HCT116 (cell line): Measurements from ENCODE around the gene ATAD5. TPM values are rescaled to one million over a fixed set of nuclear protein-coding genes. Genes with fewer than 3 reads are reported as not detected.

Source experiments
- ATAC-seq: fragments of 200-7000 bp; cut with Tn5 transposase; 2 replicates; pipeline ENCODE4 v1.9.1; 2020; ENCODE audit warnings: mild to moderate bottlenecking, moderate library complexity
- BruUV-seq: library from RNA; stranded (reverse); fragments of 400-500 nt; replicated peaks from 2 replicates; lab custom pipeline; 2021; lab: Mats Ljungman, UMichigan
- CTCF ChIA-PET: fragments of 300-600 bp; sonication (Branson Sonifier 250); formaldehyde crosslinking; loops from one replicate; lab custom pipeline; 2021; ENCODE audit warnings: antibody characterized with exemption; lab: Charles Lee
- POLR2A ChIA-PET: fragments of 300-600, 350-600 bp; sonication (Branson Sonifier 250); formaldehyde crosslinking; loops from one replicate; lab custom pipeline; 2021; ENCODE audit warnings: antibody characterized with exemption; lab: Charles Lee
- RAD21 ChIA-PET, 2 experiments: fragments of 300-600 bp; sonication (Branson Sonifier 250); formaldehyde crosslinking; loops; one replicate each; lab custom pipeline; 2023; ENCODE audit warnings: low total read pairs in 2 of 2; ENCODE audit not compliant: uncharacterized antibody in 2 of 2, unreplicated experiment in 2 of 2, low non-redundant PET in 1 of 2; lab: Charles Lee
- DNase-seq: peaks from one replicate; pipeline ENCODE4 v3.0.0-alpha.2; 2010; ENCODE audit warnings: low read depth, low spot score
- H2AFZ ChIP-seq: fragments of 200-600 bp; shearing (Covaris generic), sonication (generic); 2 replicates; pipeline ENCODE4 v1.6.1; 2017; ENCODE audit warnings: low read depth, mixed run types, mixed read lengths, antibody characterized with exemption, low read length; ENCODE audit not compliant: poor library complexity, severe bottlenecking
- H3K27ac ChIP-seq: 2 replicates; pipeline ENCODE4 v1.5.1; 2012; ENCODE audit warnings: low read depth, low read length
- H3K27me3 ChIP-seq: fragments of 200-600 bp; sonication (generic); 2 replicates; pipeline ENCODE4 v1.6.1; 2016; ENCODE audit warnings: mixed run types, low read length, mixed read lengths; ENCODE audit not compliant: insufficient read depth
- H3K36me3 ChIP-seq, 2 experiments: fragments of 200-500 bp in 1 of 2; fragments of 200-600 bp in 1 of 2; sonication (Bioruptor generic) in 1 of 2; sonication (generic) in 1 of 2; 2 replicates each; pipeline versions ENCODE4 v1.5.1 to v1.6.1; 2014 to 2016; ENCODE audit warnings: low read length in 2 of 2, inconsistent platforms in 1 of 2, mixed read lengths in 1 of 2, mixed run types in 1 of 2; ENCODE audit not compliant: insufficient read depth in 2 of 2, control insufficient read depth in 1 of 2
- H3K4me1 ChIP-seq, 2 experiments: fragments of 200-600 bp in 1 of 2; sonication (generic) in 1 of 2; 2 replicates each; pipeline versions ENCODE4 v1.5.1 to v1.6.1; 2012 to 2017; ENCODE audit warnings: low read length in 2 of 2, inconsistent platforms in 1 of 2, mild to moderate bottlenecking in 1 of 2, mixed read lengths in 1 of 2, mixed run types in 1 of 2, moderate library complexity in 1 of 2; ENCODE audit not compliant: insufficient read depth in 2 of 2, control insufficient read depth in 1 of 2
- H3K4me2 ChIP-seq: fragments of 200-600 bp; sonication (generic); 2 replicates; pipeline ENCODE4 v1.6.1; 2017; ENCODE audit warnings: mixed run types, low read length, mixed read lengths
- H3K4me3 ChIP-seq, 2 experiments: fragments of 200-600 bp in 1 of 2; sonication (generic) in 1 of 2; replicated peaks in 1 of 2; 2 replicates each; pipeline ENCODE4 v1.5.1; 2011 to 2016; ENCODE audit warnings: low read length in 2 of 2, control low read depth in 1 of 2, low read depth in 1 of 2, mild to moderate bottlenecking in 1 of 2, mixed read lengths in 1 of 2, mixed run types in 1 of 2
- H3K79me2 ChIP-seq: fragments of 200-600 bp; sonication (generic); 2 replicates; pipeline ENCODE4 v1.6.1; 2017; ENCODE audit warnings: mild to moderate bottlenecking, mixed run types, low read length, moderate library complexity, mixed read lengths; ENCODE audit not compliant: insufficient read depth
- H3K9ac ChIP-seq: fragments of 200-600 bp; sonication (generic); 2 replicates; pipeline ENCODE4 v1.6.1; 2016; ENCODE audit warnings: low read length, mixed read lengths
- H3K9me2 ChIP-seq: fragments of 200-600 bp; sonication (generic), shearing (Covaris generic); 2 replicates; pipeline ENCODE4 v1.6.1; 2017; ENCODE audit warnings: mixed run types, mild to moderate bottlenecking, moderate library complexity; ENCODE audit not compliant: insufficient read depth
- H3K9me3 ChIP-seq, 2 experiments: fragments of 200-500 bp in 1 of 2; fragments of 200-600 bp in 1 of 2; sonication (Bioruptor generic) in 1 of 2; sonication (generic) in 1 of 2; 2 replicates each; pipeline ENCODE4 v1.6.1; 2014 to 2017; ENCODE audit warnings: low read length in 2 of 2, mixed read lengths in 2 of 2, inconsistent platforms in 1 of 2, low read depth in 1 of 2, mild to moderate bottlenecking in 1 of 2, mixed run types in 1 of 2, moderate library complexity in 1 of 2; ENCODE audit not compliant: control insufficient read depth in 1 of 2, insufficient read depth in 1 of 2
- H4K20me1 ChIP-seq: fragments of 200-600 bp; sonication (generic), shearing (Covaris generic); 2 replicates; pipeline ENCODE4 v1.6.1; 2017; ENCODE audit warnings: mixed run types, mild to moderate bottlenecking, moderate library complexity; ENCODE audit not compliant: insufficient read depth
- CBX3 ChIP-seq: IDR thresholded peaks from 2 replicates; pipeline ENCODE4 v1.6.1; 2012; ENCODE audit warnings: low read depth
- EGR1 ChIP-seq: IDR thresholded peaks from 2 replicates; pipeline ENCODE4 v1.6.1; 2012; ENCODE audit warnings: low read depth
- EZH2phosphoT487 ChIP-seq: fragments of 200-600 bp; IDR thresholded peaks from 2 replicates; pipeline ENCODE4 v1.6.1; 2018; ENCODE audit warnings: antibody characterized with exemption, borderline replicate concordance
- FOSL1 ChIP-seq: IDR thresholded peaks from 2 replicates; pipeline ENCODE4 v1.6.1; 2012; ENCODE audit warnings: low read depth
- JUND ChIP-seq: IDR thresholded peaks from 2 replicates; pipeline ENCODE4 v1.6.1; 2012
- POLR2A ChIP-seq: IDR thresholded peaks from 2 replicates; pipeline ENCODE4 v1.7.0; 2011; ENCODE audit warnings: borderline replicate concordance; ENCODE audit not compliant: insufficient read depth, insufficient read length; ENCODE audit errors: extremely low read depth
- SIN3A ChIP-seq: IDR thresholded peaks from 2 replicates; pipeline ENCODE4 v1.6.1; 2012; ENCODE audit warnings: low read depth
- SP1 ChIP-seq: IDR thresholded peaks from 2 replicates; pipeline ENCODE4 v1.6.1; 2012; ENCODE audit warnings: low read depth
- SRF ChIP-seq: IDR thresholded peaks from 2 replicates; pipeline ENCODE4 v1.6.1; 2012; ENCODE audit warnings: low read depth
- TCF7L2 ChIP-seq: IDR thresholded peaks from 2 replicates; pipeline ENCODE4 v1.7.0; 2011; ENCODE audit warnings: borderline replicate concordance, inconsistent platforms; ENCODE audit not compliant: insufficient read depth, insufficient read length; ENCODE audit errors: extremely low read depth
- YY1 ChIP-seq: IDR thresholded peaks from 2 replicates; pipeline ENCODE4 v1.6.1; 2011; ENCODE audit warnings: low read length, low read depth, moderate library complexity, mild to moderate bottlenecking; ENCODE audit not compliant: insufficient replicate concordance; ENCODE audit errors: extremely low read depth
- ZFX ChIP-seq: fragments of 450-650 bp; IDR thresholded peaks from 2 replicates; pipeline ENCODE4 v1.6.1; 2017
- ZNF274 ChIP-seq: fragments of 200-500 bp; sonication (Bioruptor generic); IDR thresholded peaks from 2 replicates; pipeline ENCODE4 v1.6.1; 2014; ENCODE audit warnings: mild to moderate bottlenecking, low read depth, low read length, inconsistent platforms
- intact Hi-C: fragments of 100-400 bp; cut with micrococcal nuclease; formaldehyde crosslinking; loops from 2 replicates; pipeline ENCODE4 v1.10.0; 2022
- total RNA-seq: library from RNA; stranded (reverse); gene quantifications from one replicate; pipeline ENCODE4 v1.2.1, GENCODE V29; 2021; ENCODE audit not compliant: unreplicated experiment
- TF ChIP-seq, protein P1 (sequence below): IDR thresholded peaks from 2 replicates; pipeline ENCODE4 v1.6.1; 2011; ENCODE audit warnings: mild to moderate bottlenecking, low read length, moderate library complexity; ENCODE audit not compliant: insufficient replicate concordance; ENCODE audit errors: extremely low read depth
- TF ChIP-seq, protein P2 (sequence below), 3 experiments: fragments of 200-600 bp in 1 of 3; sonication (generic) in 1 of 3; IDR thresholded peaks in 2 of 3; conservative IDR thresholded peaks in 1 of 3; 2 replicates each; pipeline ENCODE4 v1.5.1; 2012 to 2017; ENCODE audit warnings: low read depth in 2 of 3, low read length in 2 of 3, antibody characterized with exemption in 1 of 3, borderline replicate concordance in 1 of 3, control low read depth in 1 of 3, mild to moderate bottlenecking in 1 of 3, mixed read lengths in 1 of 3, mixed run types in 1 of 3, moderate library complexity in 1 of 3; ENCODE audit not compliant: insufficient read depth in 1 of 3
- TF ChIP-seq, protein P3 (sequence below): IDR thresholded peaks from 2 replicates; pipeline ENCODE4 v1.6.1; 2012

Gene ATAD5
- total RNA-seq, 1 experiment from 2014 or later, result 9.5 TPM

DNA sequence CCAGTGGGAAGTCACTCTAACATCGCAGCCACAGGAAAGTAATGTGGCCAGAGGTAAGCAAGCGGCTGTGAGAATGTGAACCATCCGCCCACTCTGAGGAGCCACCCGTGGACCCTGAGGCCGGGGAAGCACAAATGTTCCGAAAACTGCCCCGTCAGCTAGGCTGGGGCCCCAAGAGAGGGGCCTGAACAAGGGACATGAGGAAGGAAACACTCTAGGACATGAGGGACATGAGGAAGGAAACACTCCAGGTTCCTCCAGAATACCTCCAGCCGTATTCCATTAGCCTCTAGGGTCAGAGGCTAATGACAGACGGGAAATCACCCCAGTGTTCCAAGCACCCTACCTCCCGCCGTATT, 74.0 kb downstream of the ATAD5 start (continued):
- TF ChIP-seq JUND (no peak), YY1 (no peak), TCF7L2 (no peak), CBX3 (no peak), ZNF274 (no peak), SIN3A (no peak), SP1 (no peak)
- TF ChIP-seq, protein P1, sequence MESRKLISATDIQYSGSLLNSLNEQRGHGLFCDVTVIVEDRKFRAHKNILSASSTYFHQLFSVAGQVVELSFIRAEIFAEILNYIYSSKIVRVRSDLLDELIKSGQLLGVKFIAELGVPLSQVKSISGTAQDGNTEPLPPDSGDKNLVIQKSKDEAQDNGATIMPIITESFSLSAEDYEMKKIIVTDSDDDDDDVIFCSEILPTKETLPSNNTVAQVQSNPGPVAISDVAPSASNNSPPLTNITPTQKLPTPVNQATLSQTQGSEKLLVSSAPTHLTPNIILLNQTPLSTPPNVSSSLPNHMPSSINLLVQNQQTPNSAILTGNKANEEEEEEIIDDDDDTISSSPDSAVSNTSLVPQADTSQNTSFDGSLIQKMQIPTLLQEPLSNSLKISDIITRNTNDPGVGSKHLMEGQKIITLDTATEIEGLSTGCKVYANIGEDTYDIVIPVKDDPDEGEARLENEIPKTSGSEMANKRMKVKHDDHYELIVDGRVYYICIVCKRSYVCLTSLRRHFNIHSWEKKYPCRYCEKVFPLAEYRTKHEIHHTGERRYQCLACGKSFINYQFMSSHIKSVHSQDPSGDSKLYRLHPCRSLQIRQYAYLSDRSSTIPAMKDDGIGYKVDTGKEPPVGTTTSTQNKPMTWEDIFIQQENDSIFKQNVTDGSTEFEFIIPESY, result no peak

DNA sequence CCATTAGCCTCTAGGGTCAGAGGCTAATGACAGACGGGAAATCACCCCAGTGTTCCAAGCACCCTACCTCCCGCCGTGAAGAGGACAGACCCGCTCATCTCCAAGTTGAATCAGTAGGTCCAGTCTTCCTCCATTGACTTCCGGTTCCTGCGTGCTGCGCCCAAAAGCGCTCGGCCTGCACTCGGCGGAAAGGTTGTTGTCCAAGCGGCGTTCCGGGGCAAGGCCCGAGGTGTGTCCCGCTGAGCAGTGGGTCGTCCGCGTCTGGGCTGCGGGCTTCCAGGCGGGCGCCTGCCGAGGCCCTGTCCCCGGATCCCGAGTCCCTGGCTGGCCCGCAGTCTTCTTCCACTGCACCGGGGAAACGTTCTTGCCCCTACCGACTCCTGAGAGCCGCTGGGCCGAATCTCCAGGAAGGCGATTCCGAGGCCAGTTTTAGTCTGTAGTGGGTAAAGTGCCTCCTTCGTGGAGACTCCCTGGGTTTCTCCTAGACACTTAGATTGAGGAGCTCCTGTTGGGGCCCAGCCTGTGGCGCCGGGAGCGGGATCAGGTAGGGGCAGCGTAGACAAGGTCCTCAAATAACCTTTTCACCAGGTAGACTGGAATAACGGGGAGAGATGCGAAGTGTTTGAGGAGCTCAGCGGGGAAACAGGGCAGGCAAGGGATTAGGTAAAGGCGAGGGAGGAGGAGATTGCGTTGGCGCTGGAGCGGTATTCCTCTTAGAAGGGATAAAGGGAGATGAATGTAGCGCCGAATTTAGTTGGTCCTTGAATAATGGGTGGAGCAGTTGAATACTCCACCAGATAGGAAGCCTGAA, 74.5 kb downstream of the ATAD5 start, which contains the start of gene TEFM:
Gene TEFM (minus strand): TSS at position 138 of the 811 bp plus-strand sequence. CDS start 40 bp downstream, at position 98.
- Histone ChIP-seq H4K20me1 (no peaks in the 10 kb centered on the region), H3K9me2 (no peaks in the 10 kb centered on the region), H3K79me2 (peaks cover 35% of the 10 kb centered on the region), H3K9me3 (no peaks in the 10 kb centered on the region), H3K4me1 (peaks cover 5 to 13% of the 10 kb centered on the region in 2 experiments), H3K36me3 (peaks cover 4 to 6% of the 10 kb centered on the region in 2 experiments; a peak in 2 of 4 replicates), H3K4me3 (peak within 1 kb of the TSS; percentile 77 to 86), H3K27ac (peak within 1 kb of the TSS; percentile 79), H2AFZ (peak within 1 kb of the TSS; percentile 93), H3K9ac (peak within 1 kb of the TSS; percentile 78), H3K4me2 (peak within 1 kb of the TSS; percentile 87), H3K27me3 (no peaks in the 10 kb centered on the region)
- ATAC-seq (peak; percentile 90), DNase-seq (peak; percentile 88)
- ChIA-PET CTCF (no interaction called here), RAD21 (no interaction called here), POLR2A (interaction anchor here (0.5 to 0.9 kb wide), 3 partner anchors 8 to 79 kb away, joined by 3 to 6 read pairs (median 4); no protein-coding TSS in a partner anchor)
- intact Hi-C loops, result no loop called here
- BruUV-seq, result TSS peak; percentile 84
- TF ChIP-seq, protein P2, sequence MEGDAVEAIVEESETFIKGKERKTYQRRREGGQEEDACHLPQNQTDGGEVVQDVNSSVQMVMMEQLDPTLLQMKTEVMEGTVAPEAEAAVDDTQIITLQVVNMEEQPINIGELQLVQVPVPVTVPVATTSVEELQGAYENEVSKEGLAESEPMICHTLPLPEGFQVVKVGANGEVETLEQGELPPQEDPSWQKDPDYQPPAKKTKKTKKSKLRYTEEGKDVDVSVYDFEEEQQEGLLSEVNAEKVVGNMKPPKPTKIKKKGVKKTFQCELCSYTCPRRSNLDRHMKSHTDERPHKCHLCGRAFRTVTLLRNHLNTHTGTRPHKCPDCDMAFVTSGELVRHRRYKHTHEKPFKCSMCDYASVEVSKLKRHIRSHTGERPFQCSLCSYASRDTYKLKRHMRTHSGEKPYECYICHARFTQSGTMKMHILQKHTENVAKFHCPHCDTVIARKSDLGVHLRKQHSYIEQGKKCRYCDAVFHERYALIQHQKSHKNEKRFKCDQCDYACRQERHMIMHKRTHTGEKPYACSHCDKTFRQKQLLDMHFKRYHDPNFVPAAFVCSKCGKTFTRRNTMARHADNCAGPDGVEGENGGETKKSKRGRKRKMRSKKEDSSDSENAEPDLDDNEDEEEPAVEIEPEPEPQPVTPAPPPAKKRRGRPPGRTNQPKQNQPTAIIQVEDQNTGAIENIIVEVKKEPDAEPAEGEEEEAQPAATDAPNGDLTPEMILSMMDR (IDR thresholded peaks at IDR 0.05 in 2 of 3, conservative IDR thresholded peaks at IDR 0.05 in 1 of 3; ENCODE audit: borderline replicate concordance in 1 of 3, insufficient read depth in 1 of 3, low read depth in 2 of 3, low read length in 2 of 3), result no peak
- no peak for TF ChIP-seq EZH2phosphoT487
- TF ChIP-seq SIN3A, result peak; percentile 91
- TF ChIP-seq SRF, result peak; percentile 79
- peak; percentile 62 for TF ChIP-seq POLR2A
- TF ChIP-seq EGR1, result peak; percentile 52; the same call in 1 of the 2 replicates
- TF ChIP-seq, protein P3, sequence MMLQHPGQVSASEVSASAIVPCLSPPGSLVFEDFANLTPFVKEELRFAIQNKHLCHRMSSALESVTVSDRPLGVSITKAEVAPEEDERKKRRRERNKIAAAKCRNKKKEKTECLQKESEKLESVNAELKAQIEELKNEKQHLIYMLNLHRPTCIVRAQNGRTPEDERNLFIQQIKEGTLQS, result no peak
- peak; percentile 92 for TF ChIP-seq YY1
- TF ChIP-seq FOSL1, result no peak
- peak; percentile 95 for TF ChIP-seq CBX3
- peak; percentile 39 for TF ChIP-seq TCF7L2
- TF ChIP-seq ZFX, result peak; percentile 97
